ENCODE data around the gene NFAT5.
A peak's percentile ranks its signal among the peaks of the same experiment; 100 is the strongest.
"Not testable (repeated sequence)": the region's sequence is repeated elsewhere in the genome, so short reads cannot be mapped to it uniquely, and the experiment has no call there.

NFAT5 gene, protein sequence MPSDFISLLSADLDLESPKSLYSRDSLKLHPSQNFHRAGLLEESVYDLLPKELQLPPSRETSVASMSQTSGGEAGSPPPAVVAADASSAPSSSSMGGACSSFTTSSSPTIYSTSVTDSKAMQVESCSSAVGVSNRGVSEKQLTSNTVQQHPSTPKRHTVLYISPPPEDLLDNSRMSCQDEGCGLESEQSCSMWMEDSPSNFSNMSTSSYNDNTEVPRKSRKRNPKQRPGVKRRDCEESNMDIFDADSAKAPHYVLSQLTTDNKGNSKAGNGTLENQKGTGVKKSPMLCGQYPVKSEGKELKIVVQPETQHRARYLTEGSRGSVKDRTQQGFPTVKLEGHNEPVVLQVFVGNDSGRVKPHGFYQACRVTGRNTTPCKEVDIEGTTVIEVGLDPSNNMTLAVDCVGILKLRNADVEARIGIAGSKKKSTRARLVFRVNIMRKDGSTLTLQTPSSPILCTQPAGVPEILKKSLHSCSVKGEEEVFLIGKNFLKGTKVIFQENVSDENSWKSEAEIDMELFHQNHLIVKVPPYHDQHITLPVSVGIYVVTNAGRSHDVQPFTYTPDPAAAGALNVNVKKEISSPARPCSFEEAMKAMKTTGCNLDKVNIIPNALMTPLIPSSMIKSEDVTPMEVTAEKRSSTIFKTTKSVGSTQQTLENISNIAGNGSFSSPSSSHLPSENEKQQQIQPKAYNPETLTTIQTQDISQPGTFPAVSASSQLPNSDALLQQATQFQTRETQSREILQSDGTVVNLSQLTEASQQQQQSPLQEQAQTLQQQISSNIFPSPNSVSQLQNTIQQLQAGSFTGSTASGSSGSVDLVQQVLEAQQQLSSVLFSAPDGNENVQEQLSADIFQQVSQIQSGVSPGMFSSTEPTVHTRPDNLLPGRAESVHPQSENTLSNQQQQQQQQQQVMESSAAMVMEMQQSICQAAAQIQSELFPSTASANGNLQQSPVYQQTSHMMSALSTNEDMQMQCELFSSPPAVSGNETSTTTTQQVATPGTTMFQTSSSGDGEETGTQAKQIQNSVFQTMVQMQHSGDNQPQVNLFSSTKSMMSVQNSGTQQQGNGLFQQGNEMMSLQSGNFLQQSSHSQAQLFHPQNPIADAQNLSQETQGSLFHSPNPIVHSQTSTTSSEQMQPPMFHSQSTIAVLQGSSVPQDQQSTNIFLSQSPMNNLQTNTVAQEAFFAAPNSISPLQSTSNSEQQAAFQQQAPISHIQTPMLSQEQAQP (N-terminal part only)

DNA sequence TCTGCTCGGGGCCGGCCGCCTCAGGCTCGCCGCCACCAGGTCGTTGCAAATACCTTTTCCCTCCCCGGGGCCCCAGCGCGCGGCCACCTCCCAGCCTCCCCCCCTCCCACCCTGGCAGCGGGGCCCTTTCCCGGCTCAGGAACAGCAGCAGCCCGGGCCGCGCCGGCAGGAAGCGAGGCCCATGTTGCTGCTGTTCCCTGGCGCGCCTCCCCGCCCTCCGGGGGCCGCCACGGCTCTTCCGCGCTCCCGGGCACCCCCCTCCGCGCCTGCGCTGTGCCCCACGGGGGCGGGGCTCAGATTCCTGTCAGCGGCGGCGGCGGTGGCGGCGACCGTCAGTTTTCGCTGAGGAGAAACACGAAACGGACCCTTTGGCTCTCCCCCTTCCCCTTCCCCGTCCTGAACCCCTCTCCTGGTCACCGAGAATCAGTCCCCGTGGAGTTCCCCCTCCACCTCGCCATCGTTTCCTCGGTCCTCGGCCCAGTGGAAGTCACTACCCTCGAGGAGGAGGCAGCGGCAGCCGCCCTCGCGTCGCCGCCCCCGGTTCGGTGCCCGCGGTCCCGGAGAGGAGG lies at the start of gene NFAT5:
NFAT5 (plus strand) TSS at position 296 of the 569 bp plus-strand sequence. CDS start 336 bp downstream, outside the sequence.
- DNase-seq: peak; percentile 79

DNA sequence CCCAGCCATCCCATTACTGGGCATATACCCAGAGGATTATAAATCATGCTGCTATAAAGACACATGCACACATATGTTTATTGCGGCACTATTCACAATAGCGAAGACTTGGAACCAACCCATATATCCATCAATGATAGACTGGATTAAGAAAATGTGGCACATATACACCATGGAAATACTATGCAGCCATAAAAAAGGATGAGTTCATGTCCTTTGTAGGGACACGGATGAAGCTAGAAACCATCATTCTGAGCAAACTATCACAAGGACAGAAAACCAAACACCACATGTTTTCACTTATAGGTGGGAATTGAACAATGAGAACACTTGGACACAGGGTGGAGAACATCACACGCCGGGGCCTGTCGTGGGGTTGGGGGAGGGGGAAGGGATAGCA lies 47.9 kb upstream of the NFAT5 start:
- DNase-seq: not testable (repeated sequence)

DNA sequence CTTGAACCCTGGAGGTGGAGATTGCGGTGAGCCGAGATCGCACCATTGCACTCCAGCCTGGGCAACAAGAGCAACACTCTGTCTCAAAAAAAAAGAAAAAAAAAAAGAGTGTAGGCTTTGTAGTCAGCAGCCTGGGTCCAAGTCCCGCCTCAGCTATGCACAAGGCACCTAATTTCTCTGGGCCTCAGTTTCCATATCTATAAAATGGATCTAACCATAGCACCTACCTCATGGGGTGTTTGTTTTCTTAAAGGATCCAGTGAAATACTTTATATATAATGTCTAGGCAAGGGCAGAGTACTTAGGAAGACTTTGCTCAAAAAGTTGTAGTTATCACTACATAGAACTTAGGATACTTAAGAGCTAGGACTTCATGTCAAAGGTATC lies 45.4 kb upstream of the NFAT5 start:
- no peak for DNase-seq

DNA sequence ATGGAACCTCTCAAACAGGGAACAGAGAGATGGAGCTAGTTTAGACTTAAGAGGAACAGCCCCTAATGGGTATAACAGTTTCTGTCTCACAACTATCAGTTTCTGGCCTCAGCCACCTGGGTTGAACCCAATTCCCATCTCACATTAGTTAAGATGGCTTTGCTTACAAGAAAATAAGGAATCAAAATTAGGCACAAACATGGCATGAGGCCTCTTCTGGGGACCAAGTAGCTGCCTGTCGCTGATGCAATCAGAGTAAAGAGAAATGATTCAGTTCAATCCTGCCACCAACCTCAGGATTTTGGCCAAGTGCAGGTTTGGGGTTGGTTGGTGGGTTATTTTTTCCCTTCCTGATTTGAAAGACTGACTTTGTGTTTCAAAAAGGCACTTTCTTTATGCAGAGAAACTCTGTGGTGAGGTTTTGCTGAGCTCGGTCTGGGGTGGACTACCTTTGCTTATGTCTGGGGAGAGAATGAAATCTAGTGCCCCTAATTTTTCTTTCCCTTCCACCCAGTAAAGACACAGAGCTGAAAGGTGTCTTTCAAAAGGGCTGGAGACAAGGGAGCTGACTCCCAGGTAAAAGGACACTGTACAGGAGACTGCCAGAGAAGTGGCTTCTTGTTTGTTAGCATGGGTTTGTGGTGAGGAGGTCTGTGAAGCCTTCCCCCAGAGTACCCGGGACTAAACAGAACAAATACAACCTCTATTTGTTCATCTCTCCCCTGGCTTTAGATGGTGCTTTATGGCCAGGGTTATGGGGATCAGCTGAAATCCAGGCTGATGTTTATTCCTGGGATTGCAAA lies 44.8 kb upstream of the NFAT5 start:
- peak; percentile 3 for DNase-seq

DNA sequence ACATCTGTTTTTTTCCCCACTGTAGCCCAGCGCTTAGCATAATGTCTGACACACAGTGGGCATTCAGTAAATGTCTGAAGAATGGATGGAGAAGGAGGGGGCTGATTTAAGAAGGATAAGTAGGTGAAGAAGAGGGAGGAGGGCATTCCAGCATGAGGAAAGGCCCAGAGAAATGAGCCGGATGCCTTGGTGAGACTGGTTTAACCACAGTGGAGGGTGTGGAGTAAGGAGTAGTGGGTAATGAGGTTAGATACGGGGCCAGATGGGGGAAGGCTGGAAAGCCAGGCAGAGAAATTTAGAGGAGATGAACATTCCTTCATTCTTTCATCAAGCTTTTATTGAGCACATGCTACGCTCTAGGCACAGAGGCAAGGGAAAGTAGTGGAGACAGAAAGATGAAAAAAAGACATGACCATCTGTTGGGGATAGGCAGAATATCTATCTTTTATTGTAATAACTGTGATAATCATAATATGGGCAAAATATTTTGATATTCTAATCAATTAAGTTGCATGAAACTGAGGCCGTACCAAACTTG lies 43.7 kb upstream of the NFAT5 start:
- DNase-seq: no peak

DNA sequence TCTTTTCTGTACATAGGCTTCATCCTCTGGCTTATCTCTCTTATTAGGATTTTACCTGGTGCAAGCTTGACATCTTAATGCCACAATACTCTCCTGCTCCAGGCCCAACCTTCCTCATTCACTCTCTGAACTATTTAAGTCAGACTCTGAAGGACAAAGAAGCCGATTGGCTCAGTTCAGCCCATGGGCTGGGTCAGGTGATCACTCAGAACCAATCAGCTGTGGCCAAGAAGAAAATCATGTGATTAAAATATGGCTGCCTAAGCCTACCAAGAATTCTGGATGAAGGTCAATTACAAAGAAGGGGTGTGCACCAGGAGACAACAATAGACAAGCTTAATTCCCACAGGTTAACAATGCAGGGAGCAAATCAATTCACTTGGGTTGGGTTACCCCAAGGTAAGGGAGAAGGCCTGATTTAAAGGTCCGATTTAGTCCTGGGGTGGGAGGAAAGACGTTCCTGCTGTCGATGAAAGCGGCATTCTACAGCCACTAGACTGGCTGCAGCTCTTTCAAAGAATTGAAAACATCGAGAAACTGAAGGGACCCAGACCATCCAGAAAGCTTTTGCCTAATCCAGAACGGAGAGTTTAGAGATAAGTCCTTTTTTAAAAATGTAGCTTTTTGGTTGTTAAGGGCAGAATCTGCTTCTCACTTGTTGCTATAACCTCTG lies 42.9 kb upstream of the NFAT5 start:
- no peak for DNase-seq

DNA sequence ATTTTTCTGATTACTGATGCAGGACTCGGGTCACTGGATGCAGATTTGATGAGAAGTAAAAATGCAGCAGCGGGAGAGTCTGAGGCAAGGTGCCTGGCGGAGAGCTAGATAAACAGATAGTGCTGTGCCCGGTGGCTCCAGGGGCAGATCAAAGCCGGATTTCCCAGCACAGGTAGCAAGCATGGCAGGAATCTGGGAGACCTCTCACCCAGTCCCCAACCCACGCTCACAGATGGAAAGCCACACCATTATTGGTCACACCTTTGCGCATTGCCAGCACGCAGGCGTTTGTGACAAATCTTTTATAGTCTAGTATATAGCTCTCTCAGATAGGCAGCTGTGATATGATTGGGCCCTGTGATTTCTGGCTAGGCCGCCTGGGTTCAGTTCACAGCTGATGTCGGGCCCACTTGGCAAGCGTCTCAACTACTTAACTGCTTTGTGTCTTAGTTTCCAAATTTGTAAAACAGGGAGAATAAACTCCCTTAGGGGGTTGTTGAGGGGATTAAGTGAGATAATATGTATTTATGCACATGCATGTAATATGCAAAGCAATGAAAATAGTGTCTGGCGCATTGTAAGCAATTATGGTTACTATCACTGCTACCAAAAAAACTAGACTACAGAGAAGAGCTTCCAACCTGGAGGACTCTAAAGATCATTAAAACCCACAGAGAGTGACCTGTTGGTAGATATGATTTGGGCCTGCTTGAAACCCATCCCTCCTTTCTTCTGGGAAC lies 42.0 kb upstream of the NFAT5 start:
- no peak for DNase-seq

DNA sequence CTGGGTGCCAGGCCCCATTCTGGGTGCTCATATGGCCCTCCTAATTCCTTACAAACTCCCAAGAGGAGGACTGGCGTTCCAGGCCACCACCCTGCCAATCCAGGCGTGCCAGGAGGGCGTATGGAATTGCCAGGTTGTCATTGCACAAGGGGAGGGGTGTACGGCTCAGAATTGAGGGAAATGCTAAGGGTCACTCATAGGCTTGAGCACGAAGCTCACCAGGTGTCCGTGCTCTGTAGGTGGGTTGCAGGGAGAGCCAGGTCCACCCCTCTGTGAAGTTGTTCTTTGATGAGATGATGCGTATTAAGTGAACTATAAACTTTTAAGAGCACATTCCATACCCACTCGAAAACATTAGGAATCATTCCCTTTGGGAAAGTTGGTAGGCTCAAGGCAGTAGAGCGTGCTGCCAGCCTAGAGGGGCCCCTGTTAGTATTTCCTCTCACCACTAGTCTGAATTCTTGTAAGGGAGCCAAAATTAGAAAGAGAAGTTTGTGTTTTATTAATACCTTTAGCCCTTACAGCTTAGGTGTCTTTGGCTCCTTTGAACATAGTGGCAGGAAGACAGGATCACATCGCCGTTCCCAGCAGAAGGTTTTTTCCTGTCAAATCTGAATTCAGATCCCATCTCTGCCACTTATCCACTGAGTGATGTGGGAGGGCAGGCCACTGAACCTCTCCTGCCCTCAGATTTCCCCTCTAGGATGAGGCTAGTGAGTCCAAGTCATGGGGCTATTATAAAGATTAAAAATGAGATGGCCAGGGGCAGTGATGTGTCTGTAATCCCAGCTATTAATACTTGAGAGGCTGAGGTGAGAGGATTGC lies 38.7 kb upstream of the NFAT5 start:
- no peak for DNase-seq

DNA sequence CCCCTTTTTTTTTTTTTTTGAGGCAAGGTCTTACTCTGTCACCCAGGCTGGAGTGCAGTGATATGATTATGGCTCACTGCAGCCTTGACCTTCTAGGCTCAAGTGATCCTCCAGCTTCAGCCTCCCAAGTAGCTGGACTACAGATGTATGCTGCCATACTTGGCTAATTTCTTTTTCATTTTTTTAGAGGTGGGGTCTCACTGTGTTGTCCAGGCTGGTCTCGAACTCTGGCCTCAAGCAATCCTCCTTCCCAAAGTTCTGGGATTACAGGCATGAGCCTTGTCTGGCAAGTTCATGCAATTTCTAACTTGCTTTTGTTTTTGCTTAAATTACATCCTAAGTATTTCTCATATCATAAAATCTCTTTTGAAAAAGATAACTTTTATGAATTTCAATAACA lies 33.8 kb upstream of the NFAT5 start:
- DNase-seq: no peak

DNA sequence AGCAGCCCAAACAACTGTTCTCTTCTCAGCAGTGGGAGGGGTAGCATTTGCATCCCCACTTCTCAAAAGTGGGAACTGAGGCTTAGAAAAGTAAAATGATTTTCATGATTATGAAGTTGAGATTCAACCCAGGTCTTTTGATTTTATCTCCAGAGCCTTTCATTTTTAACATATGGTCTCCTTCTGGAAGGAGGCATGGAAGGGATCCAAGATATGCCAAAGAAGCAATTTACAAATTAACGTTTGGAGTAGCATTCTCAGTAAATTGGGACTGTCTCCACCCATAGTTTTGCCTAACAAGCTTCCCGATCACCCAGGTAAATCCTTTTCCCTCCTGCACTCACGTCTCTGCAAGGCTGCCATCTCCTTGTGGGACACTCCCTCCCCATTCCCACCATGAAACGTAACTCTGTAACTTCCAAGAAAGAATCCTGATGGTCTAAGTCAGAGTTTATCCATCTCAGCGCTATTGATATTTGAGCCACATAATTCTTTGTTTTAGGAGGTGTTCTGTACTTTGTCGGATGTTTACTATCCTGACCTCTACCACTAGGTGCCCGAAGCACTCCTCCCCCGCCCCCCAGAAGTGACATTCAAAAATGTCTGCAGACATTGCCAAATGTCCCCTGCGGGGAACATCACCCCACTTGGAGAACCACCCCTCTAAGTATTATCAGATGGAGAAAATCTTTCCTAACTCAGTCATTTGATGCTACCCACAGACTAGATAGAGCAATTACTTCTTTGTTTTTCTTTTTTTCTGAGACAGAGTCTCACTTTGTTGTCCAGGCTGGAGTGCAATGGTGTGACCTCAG lies 32.9 kb upstream of the NFAT5 start:
- DNase-seq: no peak

DNA sequence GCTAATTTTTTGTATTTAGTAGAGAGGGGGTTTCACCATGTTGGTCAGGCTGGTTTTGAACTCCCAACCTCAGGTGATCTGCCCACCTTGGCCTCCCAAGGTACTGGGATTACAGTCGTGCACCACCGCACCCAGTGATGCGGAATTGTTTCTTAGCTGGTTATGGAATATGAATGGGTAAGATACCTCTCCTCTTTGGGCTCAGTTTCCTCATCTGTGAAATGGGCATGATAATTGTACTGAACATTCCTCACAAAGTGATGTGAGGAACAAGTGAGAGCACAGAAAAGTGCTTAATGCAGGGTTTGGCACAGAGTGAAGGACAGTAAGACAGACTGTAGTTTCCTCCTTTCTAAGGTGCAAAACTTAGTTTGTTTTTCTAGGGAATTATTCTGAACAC lies 31.0 kb upstream of the NFAT5 start:
- no peak for DNase-seq

DNA sequence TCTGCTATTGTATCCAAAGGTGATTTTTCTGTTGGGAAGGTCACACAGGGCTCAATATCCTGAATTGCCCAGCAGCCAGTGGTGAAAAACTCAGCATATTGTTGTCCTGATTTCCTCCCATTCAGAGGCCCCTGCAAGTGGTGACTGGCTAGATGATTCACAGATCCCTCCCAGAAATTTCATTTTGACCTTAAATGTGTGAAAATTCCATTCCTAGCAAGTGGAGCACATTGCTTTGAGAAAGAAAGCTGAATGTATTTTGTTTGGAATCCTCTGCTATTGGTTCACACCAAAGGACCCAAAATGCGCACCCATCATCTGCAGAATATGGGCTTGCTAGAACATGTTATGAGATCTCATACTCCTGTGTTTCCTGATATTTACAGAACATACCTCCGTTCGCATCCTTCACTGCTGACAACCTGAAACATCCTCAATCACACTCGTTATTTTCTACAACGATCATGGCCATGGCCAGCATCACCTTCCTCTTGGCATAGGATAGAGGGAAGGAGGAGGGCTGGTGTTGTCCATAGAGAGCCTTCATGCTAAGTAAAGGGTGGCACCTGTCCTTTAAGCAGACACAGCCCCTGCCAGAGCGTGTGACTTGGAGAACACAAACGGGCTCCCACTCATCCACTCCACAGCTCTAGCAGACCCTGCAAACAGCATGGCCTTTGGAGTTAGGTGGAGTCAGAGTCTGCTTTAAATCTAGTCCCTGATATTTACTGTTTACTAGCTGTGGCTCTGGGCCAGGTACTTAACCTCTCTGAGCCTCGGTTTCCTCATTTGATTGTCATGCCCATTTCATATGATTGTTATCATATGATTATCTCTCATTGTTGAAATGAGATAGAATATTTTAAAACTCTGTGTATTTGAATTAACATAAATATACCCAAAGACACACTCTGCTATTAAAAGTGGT lies 30.4 kb upstream of the NFAT5 start:
- DNase-seq: no peak

DNA sequence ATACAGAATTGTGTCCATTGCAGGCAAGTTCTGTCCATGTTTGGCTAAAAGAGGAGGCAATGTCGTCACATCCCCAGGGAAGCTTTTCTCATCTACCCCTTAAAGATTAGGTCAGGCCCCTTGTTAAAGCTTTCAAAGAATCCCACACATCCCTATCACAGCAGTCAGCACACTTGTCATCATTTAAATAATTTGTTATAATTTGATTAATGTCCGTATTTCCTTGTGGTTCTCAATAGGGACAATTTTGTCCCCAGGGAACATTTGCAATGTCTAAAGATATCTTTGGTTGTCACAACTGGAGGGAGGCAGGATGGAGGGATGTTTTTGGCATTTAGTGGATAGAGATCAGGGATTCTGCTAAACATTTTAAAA lies 28.1 kb upstream of the NFAT5 start:
- no peak for DNase-seq

DNA sequence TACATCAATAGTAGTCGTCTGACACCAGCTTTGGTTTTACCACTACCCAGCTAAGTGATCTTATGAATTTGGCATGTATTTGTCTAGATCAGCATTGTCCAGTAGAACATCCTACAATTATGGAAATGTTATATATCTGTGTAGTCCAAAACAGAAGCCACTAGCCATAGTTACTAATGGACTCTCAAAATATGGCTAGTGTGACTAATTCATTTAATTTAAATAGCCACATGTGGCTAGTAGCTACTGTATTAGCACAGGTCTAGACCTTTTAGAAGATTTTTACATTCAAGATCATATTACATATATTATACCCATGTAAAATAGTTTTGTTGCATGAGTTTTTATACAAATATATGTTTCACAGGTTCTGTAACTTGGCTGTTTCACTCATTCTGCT lies 27.0 kb upstream of the NFAT5 start:
- no peak for DNase-seq

DNA sequence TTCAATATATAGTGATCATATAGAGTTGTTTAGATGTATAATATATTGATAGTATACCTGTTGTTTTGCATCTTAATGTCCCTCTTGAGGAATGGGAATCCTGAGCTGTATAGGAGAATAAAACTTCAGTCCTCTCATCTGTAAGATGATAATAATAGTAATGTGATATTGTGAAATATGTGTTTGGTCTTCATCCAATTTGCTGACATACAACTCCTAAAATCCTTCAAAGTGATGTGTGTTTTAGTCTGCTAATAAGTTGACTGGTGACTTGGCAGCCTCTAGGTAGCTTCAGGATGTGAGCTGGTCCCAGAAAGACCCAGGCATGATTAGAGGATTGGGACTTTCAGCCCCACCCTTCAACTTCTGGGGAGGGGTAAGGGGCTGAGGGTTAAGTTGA lies 22.8 kb upstream of the NFAT5 start:
- DNase-seq: no peak

DNA sequence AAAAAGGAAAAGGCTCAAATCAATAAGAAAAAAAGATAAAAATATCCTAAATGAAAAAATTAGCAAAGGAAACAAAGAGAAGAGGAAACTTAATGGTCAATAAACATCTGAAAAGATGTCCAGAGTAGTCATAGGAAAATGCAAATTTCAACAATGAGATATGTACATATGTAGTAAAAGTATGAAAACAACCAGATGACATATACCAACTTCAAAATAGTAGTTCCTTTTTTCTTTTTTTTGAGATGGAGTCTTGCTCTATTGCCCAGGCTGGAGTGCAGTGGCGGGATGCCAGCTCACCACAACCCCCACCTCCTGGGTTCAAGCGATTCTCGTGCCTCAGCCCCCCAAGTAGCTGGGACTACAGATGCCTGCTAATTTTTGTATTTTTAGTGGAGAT lies 21.7 kb upstream of the NFAT5 start:
- DNase-seq: no peak

DNA sequence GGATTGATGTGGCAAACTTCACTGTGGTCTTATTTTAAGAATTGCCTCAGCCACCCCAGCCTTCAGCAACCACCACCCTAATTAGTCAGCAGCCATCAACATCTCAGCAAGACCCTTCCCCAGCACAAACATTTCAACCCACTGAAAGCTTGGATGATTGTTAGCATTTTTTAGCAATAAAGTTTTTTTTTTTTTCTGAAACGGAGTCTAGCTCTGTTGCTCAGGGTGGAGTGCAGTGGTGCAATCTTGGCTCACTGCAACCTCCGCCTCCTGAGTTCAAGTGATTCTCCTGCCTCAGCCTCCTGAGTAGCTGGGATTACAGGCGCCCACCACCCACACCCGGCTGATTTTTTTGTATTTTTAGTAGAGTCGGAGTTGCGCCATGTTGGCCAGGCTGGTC lies 19.1 kb upstream of the NFAT5 start:
- DNase-seq: not testable (repeated sequence)

DNA sequence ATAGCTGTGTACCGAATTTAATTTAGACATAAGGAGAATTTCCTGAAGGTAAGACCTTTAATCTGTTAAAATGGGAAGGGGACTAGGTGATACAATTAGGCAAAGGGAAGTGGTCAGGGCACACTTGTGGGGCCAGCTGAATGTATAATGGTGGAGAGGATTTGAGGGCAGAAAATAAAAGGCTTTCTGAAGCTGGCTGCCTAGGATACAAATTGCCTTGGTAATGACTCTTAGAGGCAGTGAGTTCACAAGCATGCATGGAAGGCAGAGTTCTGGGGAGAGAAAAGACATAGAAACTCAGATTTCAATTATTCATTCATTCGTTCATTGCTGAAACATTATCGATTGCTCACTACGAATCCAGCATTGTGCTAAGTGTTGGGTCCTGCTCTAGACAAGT lies 12.4 kb upstream of the NFAT5 start:
- no peak for DNase-seq
